ENCODE data around the gene TRPV6.

The TRPV6 gene

DNA sequence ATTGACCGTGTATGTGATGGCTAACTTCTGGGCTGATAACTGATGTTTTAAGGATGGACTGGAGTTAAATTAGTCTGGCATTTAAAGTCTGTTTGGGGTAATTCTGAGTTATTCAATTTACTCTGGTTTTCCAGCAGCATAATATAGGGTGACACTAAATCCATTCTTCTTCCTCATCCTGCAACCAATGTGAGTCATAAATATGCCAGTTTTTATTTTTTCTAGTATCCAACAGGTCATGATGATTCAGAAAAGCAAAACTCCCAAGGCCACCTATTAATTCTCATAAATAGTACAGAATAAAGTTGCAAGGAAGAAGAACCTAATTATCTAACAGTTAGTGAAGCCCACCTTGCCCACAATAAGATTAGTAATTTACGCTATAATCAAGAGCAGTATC is 38.2 kb downstream of the TRPV6 start:
- Histone ChIP-seq H2BK120ac (ENCODE audit: low read depth, low read length) (no peak overlapping the region), H4K91ac (ENCODE audit: low read length) (no peak overlapping the region), H3K4me2 (ENCODE audit: low read length, poor library complexity, severe bottlenecking) (no peak overlapping the region), H3K18ac (ENCODE audit: low read depth in 1 of 2, low read length in 2 of 2) (no peak overlapping the region), H3K36me3 (ENCODE audit: control insufficient read depth in 1 of 2, insufficient read depth in 2 of 2, low read depth in 1 of 2, low read length in 2 of 2) (no peaks in the 10 kb centered on the region), H2AFZ (ENCODE audit: low read depth, low read length) (no peak overlapping the region), H4K8ac (ENCODE audit: low read length) (no peak overlapping the region), H2AK5ac (ENCODE audit: low read length, severe bottlenecking) (no peak overlapping the region), H3K79me1 (replicated peaks; ENCODE audit: low read length, poor library complexity, severe bottlenecking) (no peaks in the 10 kb centered on the region), H3K4me3 (ENCODE audit: insufficient read depth in 1 of 2, low read depth in 1 of 2, low read length in 2 of 2) (no peak overlapping the region), H3K14ac (ENCODE audit: low read length in 2 of 2) (no peak overlapping the region), H2BK12ac (ENCODE audit: low read length in 2 of 2) (no peak overlapping the region), H3K27me3 (ENCODE audit: control insufficient read depth in 1 of 2, insufficient read depth in 1 of 2, low read length in 2 of 2) (peaks cover 11 to 26% of the 10 kb centered on the region in 2 experiments), H3K4ac (ENCODE audit: low read depth in 1 of 2, low read length in 2 of 2) (no peak overlapping the region), H2BK15ac (ENCODE audit: low read depth, poor library complexity, severe bottlenecking) (no peak overlapping the region), H3K9ac (ENCODE audit: low read length) (no peak overlapping the region), H2BK5ac (ENCODE audit: low read depth, low read length, poor library complexity, severe bottlenecking) (no peak overlapping the region), H3K9me3 (ENCODE audit: control insufficient read depth, low read length) (no peaks in the 10 kb centered on the region), H3K23ac (ENCODE audit: low read length in 2 of 2) (no peak overlapping the region), H3K27ac (ENCODE audit: low read length, poor library complexity, severe bottlenecking) (no peak overlapping the region), H3K4me1 (ENCODE audit: control insufficient read depth, insufficient read depth, low read depth, low read length) (no peaks in the 10 kb centered on the region)
- WGBS = 83% methylated on average over 1 of the region's 2 CpGs
- no peak for DNase-seq

DNA sequence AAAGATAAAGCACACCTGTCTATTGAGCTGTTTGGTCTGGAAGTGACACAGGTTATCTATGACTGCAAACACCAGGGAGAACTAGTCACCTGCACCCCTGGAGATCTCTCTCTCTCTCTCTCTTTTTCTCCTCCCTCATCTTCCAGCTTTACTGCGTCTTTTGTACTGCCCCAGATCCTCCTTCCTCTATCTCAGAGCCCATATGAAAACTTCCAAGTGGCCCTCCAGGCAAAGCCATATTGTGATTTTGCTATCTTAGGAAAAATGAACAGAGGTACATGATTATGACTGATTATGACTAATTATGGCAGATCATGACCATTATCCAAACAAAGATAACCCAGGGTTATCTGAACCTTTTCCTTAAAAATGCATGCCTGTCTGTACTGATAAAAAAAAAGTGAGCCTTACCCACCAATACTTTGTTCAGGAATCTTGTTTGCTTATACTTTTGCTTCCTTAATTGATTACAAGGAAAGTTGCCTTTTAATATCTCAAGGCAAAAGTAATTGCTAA is 43.2 kb downstream of the TRPV6 start:
- WGBS = no CpG with 5 or more reads among the region's 1 CpG
- no peaks in the 10 kb centered on the region for H3K27me3 ChIP-seq (ENCODE audit: control insufficient read depth in 1 of 2, insufficient read depth in 1 of 2, low read length in 2 of 2)
- no peaks in the 10 kb centered on the region for H3K9me3 ChIP-seq (ENCODE audit: control insufficient read depth, low read length)
- no peak overlapping the region for H2AFZ ChIP-seq (ENCODE audit: low read depth, low read length)
- H2BK120ac ChIP-seq (ENCODE audit: low read depth, low read length) = no peak overlapping the region
- H4K8ac ChIP-seq (ENCODE audit: low read length) = no peak overlapping the region
- no peak overlapping the region for H2BK12ac ChIP-seq (ENCODE audit: low read length in 2 of 2)
- H2AK5ac ChIP-seq (ENCODE audit: low read length, severe bottlenecking) = no peak overlapping the region
- H3K14ac ChIP-seq (ENCODE audit: low read length in 2 of 2) = no peak overlapping the region
- DNase-seq = no peak
- no peak overlapping the region for H4K91ac ChIP-seq (ENCODE audit: low read length)
- no peak overlapping the region for H3K4me3 ChIP-seq (ENCODE audit: insufficient read depth in 1 of 2, low read depth in 1 of 2, low read length in 2 of 2)
- H2BK15ac ChIP-seq (ENCODE audit: low read depth, poor library complexity, severe bottlenecking) = no peak overlapping the region
- no peak overlapping the region for H3K4ac ChIP-seq (ENCODE audit: low read depth in 1 of 2, low read length in 2 of 2)
- H3K79me1 ChIP-seq (replicated peaks; ENCODE audit: low read length, poor library complexity, severe bottlenecking) = no peaks in the 10 kb centered on the region
- no peak overlapping the region for H3K9ac ChIP-seq (ENCODE audit: low read length)
- no peak overlapping the region for H3K18ac ChIP-seq (ENCODE audit: low read depth in 1 of 2, low read length in 2 of 2)
- no peak overlapping the region for H2BK5ac ChIP-seq (ENCODE audit: low read depth, low read length, poor library complexity, severe bottlenecking)
- no peaks in the 10 kb centered on the region for H3K36me3 ChIP-seq (ENCODE audit: control insufficient read depth in 1 of 2, insufficient read depth in 2 of 2, low read depth in 1 of 2, low read length in 2 of 2)
- H3K4me1 ChIP-seq (ENCODE audit: control insufficient read depth, insufficient read depth, low read depth, low read length) = no peaks in the 10 kb centered on the region
- no peak overlapping the region for H3K23ac ChIP-seq (ENCODE audit: low read length in 2 of 2)
- H3K4me2 ChIP-seq (ENCODE audit: low read length, poor library complexity, severe bottlenecking) = no peak overlapping the region
- H3K27ac ChIP-seq (ENCODE audit: low read length, poor library complexity, severe bottlenecking) = no peak overlapping the region

- Histone ChIP-seq H4K91ac (ENCODE audit: low read length) (no peak overlapping the region), H2AK5ac (ENCODE audit: low read length, severe bottlenecking) (no peak overlapping the region), H3K4me3 (ENCODE audit: insufficient read depth in 1 of 2, low read depth in 1 of 2, low read length in 2 of 2) (no peak overlapping the region), H3K23ac (ENCODE audit: low read length in 2 of 2) (no peak overlapping the region), H2BK12ac (ENCODE audit: low read length in 2 of 2) (no peak overlapping the region), H3K4me1 (ENCODE audit: control insufficient read depth, insufficient read depth, low read depth, low read length) (no peaks in the 10 kb centered on the region), H3K9ac (ENCODE audit: low read length) (no peak overlapping the region), H3K18ac (ENCODE audit: low read depth in 1 of 2, low read length in 2 of 2) (no peak overlapping the region), H3K4me2 (ENCODE audit: low read length, poor library complexity, severe bottlenecking) (no peak overlapping the region), H3K79me1 (replicated peaks; ENCODE audit: low read length, poor library complexity, severe bottlenecking) (no peaks in the 10 kb centered on the region), H3K4ac (ENCODE audit: low read depth in 1 of 2, low read length in 2 of 2) (no peak overlapping the region), H2BK120ac (ENCODE audit: low read depth, low read length) (no peak overlapping the region), H3K27ac (ENCODE audit: low read length, poor library complexity, severe bottlenecking) (no peak overlapping the region), H3K9me3 (ENCODE audit: control insufficient read depth, low read length) (no peaks in the 10 kb centered on the region), H2BK5ac (ENCODE audit: low read depth, low read length, poor library complexity, severe bottlenecking) (no peak overlapping the region), H2BK15ac (ENCODE audit: low read depth, poor library complexity, severe bottlenecking) (no peak overlapping the region), H3K36me3 (ENCODE audit: control insufficient read depth in 1 of 2, insufficient read depth in 2 of 2, low read depth in 1 of 2, low read length in 2 of 2) (no peaks in the 10 kb centered on the region), H3K14ac (ENCODE audit: low read length in 2 of 2) (no peak overlapping the region), H2AFZ (ENCODE audit: low read depth, low read length) (no peak overlapping the region), H3K27me3 (ENCODE audit: control insufficient read depth in 1 of 2, insufficient read depth in 1 of 2, low read length in 2 of 2) (no peaks in the 10 kb centered on the region), H4K8ac (ENCODE audit: low read length) (no peak overlapping the region)
- 69% methylated on average over 4 of the region's 4 CpGs for WGBS
- no peak for DNase-seq
These were observed 46.9 kb downstream of the TRPV6 start for GRCh38 chr7:142838461-142839213.

- H3K18ac ChIP-seq (ENCODE audit: low read depth in 1 of 2, low read length in 2 of 2) = no peak overlapping the region
- H3K36me3 ChIP-seq (ENCODE audit: control insufficient read depth in 1 of 2, insufficient read depth in 2 of 2, low read depth in 1 of 2, low read length in 2 of 2) = no peaks in the 10 kb centered on the region
- no peak overlapping the region for H3K27ac ChIP-seq (ENCODE audit: low read length, poor library complexity, severe bottlenecking)
- no peaks in the 10 kb centered on the region for H3K9me3 ChIP-seq (ENCODE audit: control insufficient read depth, low read length)
- H3K79me1 ChIP-seq (replicated peaks; ENCODE audit: low read length, poor library complexity, severe bottlenecking) = no peaks in the 10 kb centered on the region
- H3K4me1 ChIP-seq (ENCODE audit: control insufficient read depth, insufficient read depth, low read depth, low read length) = no peaks in the 10 kb centered on the region
- H2AK5ac ChIP-seq (ENCODE audit: low read length, severe bottlenecking) = no peak overlapping the region
- no peak overlapping the region for H4K8ac ChIP-seq (ENCODE audit: low read length)
- no peaks in the 10 kb centered on the region for H3K27me3 ChIP-seq (ENCODE audit: control insufficient read depth in 1 of 2, insufficient read depth in 1 of 2, low read length in 2 of 2)
- H3K4me3 ChIP-seq (ENCODE audit: insufficient read depth in 1 of 2, low read depth in 1 of 2, low read length in 2 of 2) = no peak overlapping the region
- no peak overlapping the region for H2AFZ ChIP-seq (ENCODE audit: low read depth, low read length)
- no peak overlapping the region for H3K4ac ChIP-seq (ENCODE audit: low read depth in 1 of 2, low read length in 2 of 2)
- H3K14ac ChIP-seq (ENCODE audit: low read length in 2 of 2) = no peak overlapping the region
- WGBS = 66% methylated on average over 2 of the region's 3 CpGs
- no peak overlapping the region for H2BK12ac ChIP-seq (ENCODE audit: low read length in 2 of 2)
- no peak overlapping the region for H2BK120ac ChIP-seq (ENCODE audit: low read depth, low read length)
- H3K23ac ChIP-seq (ENCODE audit: low read length in 2 of 2) = no peak overlapping the region
- no peak overlapping the region for H3K4me2 ChIP-seq (ENCODE audit: low read length, poor library complexity, severe bottlenecking)
- H2BK5ac ChIP-seq (ENCODE audit: low read depth, low read length, poor library complexity, severe bottlenecking) = no peak overlapping the region
- no peak overlapping the region for H3K9ac ChIP-seq (ENCODE audit: low read length)
- H2BK15ac ChIP-seq (ENCODE audit: low read depth, poor library complexity, severe bottlenecking) = no peak overlapping the region
- no peak for DNase-seq
- H4K91ac ChIP-seq (ENCODE audit: low read length) = no peak overlapping the region
These were observed 49.1 kb downstream of the TRPV6 start for GRCh38 chr7:142836426-142836825.
